Osteoblast (primary cell): ENCODE data around the gene ALG11. TPM values are rescaled to one million over a fixed set of nuclear protein-coding genes. Genes with fewer than 3 reads are reported as not detected.

Experiments used
- DNase-seq: peaks from one replicate; pipeline ENCODE4 v3.0.0; 2011; ENCODE audit warnings: low spot score, mixed read lengths; ENCODE audit not compliant: insufficient read length; ENCODE audit errors: missing footprints
- H2AFZ ChIP-seq: 2 replicates; pipeline ENCODE4 v1.6.0; 2011; ENCODE audit warnings: mild to moderate bottlenecking, low read length
- H3K27ac ChIP-seq: 2 replicates; pipeline ENCODE4 v1.5.1; 2011; ENCODE audit warnings: mild to moderate bottlenecking, low read depth, low read length, moderate library complexity
- H3K27me3 ChIP-seq: 2 replicates; pipeline ENCODE4 v1.6.0; 2012; ENCODE audit warnings: mild to moderate bottlenecking, control low read depth, inconsistent platforms, low read length, moderate library complexity; ENCODE audit not compliant: insufficient read depth
- H3K36me3 ChIP-seq: 2 replicates; pipeline ENCODE4 v1.5.1; 2011; ENCODE audit warnings: mild to moderate bottlenecking, low read length, control low read depth, moderate library complexity; ENCODE audit not compliant: insufficient read depth
- H3K4me1 ChIP-seq: 2 replicates; pipeline ENCODE4 v1.5.1; 2011; ENCODE audit warnings: mild to moderate bottlenecking, low read length, control low read depth, moderate library complexity; ENCODE audit not compliant: insufficient read depth
- H3K4me2 ChIP-seq: 2 replicates; pipeline ENCODE4 v1.6.0; 2011; ENCODE audit warnings: mild to moderate bottlenecking, low read length; ENCODE audit not compliant: insufficient read depth
- H3K4me3 ChIP-seq: fragments of 200-600 bp; sonication (generic); 3 replicates; pipeline ENCODE4 v1.5.1; 2012; ENCODE audit warnings: mild to moderate bottlenecking, low read length, inconsistent platforms; ENCODE audit not compliant: insufficient read depth
- H3K79me2 ChIP-seq: 2 replicates; pipeline ENCODE4 v1.6.0; 2012; ENCODE audit warnings: mild to moderate bottlenecking, low read length, control low read depth, inconsistent platforms; ENCODE audit not compliant: insufficient read depth
- H3K9me3 ChIP-seq: 2 replicates; pipeline ENCODE4 v1.5.1; 2011; ENCODE audit warnings: low read depth, low read length, control low read depth
- H4K20me1 ChIP-seq: 2 replicates; pipeline ENCODE4 v1.6.0; 2012; ENCODE audit warnings: mild to moderate bottlenecking, low read length, control low read depth; ENCODE audit not compliant: insufficient read depth
- CTCF ChIP-seq: IDR thresholded peaks from 2 replicates; pipeline ENCODE4 v1.5.1; 2011; ENCODE audit warnings: mild to moderate bottlenecking, low read depth, low read length, moderate library complexity; ENCODE audit errors: extremely low read depth
- total RNA-seq: library from RNA; depleted of rRNA; stranded (reverse); fragments of >200 nt; gene quantifications from 2 replicates; pipeline ENCODE4 v1.2.3, GENCODE V29; 2012

The ALG11 gene
- total RNA-seq, 1 donor, result 23.9 TPM

GRCh38 chr13:52036037-52036436, 23.8 kb downstream of the ALG11 start:
- H3K27me3 ChIP-seq, result no peaks in the 10 kb centered on the region
- no peak overlapping the region for H3K4me3 ChIP-seq
- no peaks in the 10 kb centered on the region for H3K79me2 ChIP-seq
- no peaks in the 10 kb centered on the region for H3K4me1 ChIP-seq
- no peak for TF ChIP-seq CTCF
- no peak overlapping the region for H3K4me2 ChIP-seq
- no peaks in the 10 kb centered on the region for H3K36me3 ChIP-seq
- H3K27ac ChIP-seq, result no peak overlapping the region
- H3K9me3 ChIP-seq, result no peaks in the 10 kb centered on the region
- no peak overlapping the region for H2AFZ ChIP-seq
- no peaks in the 10 kb centered on the region for H4K20me1 ChIP-seq
- no peak for DNase-seq

GRCh38 chr13:52043675-52044074, 31.5 kb downstream of the ALG11 start:
- no peak for TF ChIP-seq CTCF
- H3K36me3 ChIP-seq, result no peaks in the 10 kb centered on the region
- H3K4me3 ChIP-seq, result no peak overlapping the region
- no peak overlapping the region for H2AFZ ChIP-seq
- no peaks in the 10 kb centered on the region for H3K9me3 ChIP-seq
- no peaks in the 10 kb centered on the region for H3K79me2 ChIP-seq
- no peaks in the 10 kb centered on the region for H4K20me1 ChIP-seq
- H3K4me2 ChIP-seq, result no peak overlapping the region
- H3K27ac ChIP-seq, result no peak overlapping the region
- no peaks in the 10 kb centered on the region for H3K27me3 ChIP-seq
- DNase-seq, result no peak
- no peaks in the 10 kb centered on the region for H3K4me1 ChIP-seq

- H4K20me1 ChIP-seq, result no peaks in the 10 kb centered on the region
- DNase-seq, result no peak
- H3K4me3 ChIP-seq, result no peak overlapping the region
- H3K9me3 ChIP-seq, result no peaks in the 10 kb centered on the region
- no peaks in the 10 kb centered on the region for H3K79me2 ChIP-seq
- H3K27ac ChIP-seq, result no peak overlapping the region
- H3K4me2 ChIP-seq, result no peak overlapping the region
- TF ChIP-seq CTCF, result no peak
- no peaks in the 10 kb centered on the region for H3K36me3 ChIP-seq
- H2AFZ ChIP-seq, result no peak overlapping the region
- H3K27me3 ChIP-seq, result no peaks in the 10 kb centered on the region
- H3K4me1 ChIP-seq, result no peaks in the 10 kb centered on the region
Observed at GRCh38 chr13:52047463-52047862, 35.3 kb downstream of the ALG11 start.

GRCh38 chr13:52048516-52048915, 36.3 kb downstream of the ALG11 start:
- no peak overlapping the region for H2AFZ ChIP-seq
- no peaks in the 10 kb centered on the region for H3K36me3 ChIP-seq
- H3K4me2 ChIP-seq, result no peak overlapping the region
- no peak for TF ChIP-seq CTCF
- H3K4me3 ChIP-seq, result no peak overlapping the region
- H3K4me1 ChIP-seq, result no peaks in the 10 kb centered on the region
- H3K79me2 ChIP-seq, result no peaks in the 10 kb centered on the region
- no peak overlapping the region for H3K27ac ChIP-seq
- no peaks in the 10 kb centered on the region for H3K9me3 ChIP-seq
- peak; percentile 25 for DNase-seq
- H4K20me1 ChIP-seq, result no peaks in the 10 kb centered on the region
- H3K27me3 ChIP-seq, result no peaks in the 10 kb centered on the region
